Kidney glomerular epithelial cell (primary cell): ENCODE measurements around the gene LIMS1.
"Not testable (repeated sequence)": the region's sequence is repeated elsewhere in the genome, so short reads cannot be mapped to it uniquely, and the experiment has no call there.

Source experiments
- DNase-seq: peaks from one replicate; lab custom pipeline; 2025; lab: John Stamatoyannopoulos, UW

LIMS1 gene

DNA sequence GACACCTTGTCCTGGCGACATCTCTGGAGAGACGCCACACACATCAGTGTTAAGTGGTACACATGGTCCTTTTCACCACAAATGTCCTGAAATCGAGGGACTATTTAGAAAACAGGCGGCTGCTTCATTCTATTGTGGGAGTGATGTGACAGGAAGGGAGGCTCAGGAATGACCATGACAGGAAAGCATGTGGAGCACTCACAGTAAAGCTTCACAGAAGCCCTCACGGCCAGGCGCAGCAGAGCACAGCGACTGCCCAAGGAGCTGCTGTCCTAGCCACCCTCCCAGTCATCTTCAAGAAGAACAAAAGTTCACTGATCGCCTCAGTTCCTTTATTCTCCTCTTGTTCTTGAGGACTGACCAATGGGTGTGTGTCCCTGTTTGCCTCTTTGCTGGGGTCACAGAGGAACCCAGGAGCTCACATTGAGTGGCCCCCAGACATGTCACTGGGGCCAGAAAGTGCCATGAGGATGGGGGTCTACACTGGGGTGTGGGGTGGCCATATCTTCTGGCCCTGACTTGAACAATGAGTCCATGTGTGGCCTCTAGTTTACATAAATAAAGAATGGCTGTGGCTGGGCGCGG is 100.4 kb downstream of the LIMS1 start:
- DNase-seq, result no peak

DNA sequence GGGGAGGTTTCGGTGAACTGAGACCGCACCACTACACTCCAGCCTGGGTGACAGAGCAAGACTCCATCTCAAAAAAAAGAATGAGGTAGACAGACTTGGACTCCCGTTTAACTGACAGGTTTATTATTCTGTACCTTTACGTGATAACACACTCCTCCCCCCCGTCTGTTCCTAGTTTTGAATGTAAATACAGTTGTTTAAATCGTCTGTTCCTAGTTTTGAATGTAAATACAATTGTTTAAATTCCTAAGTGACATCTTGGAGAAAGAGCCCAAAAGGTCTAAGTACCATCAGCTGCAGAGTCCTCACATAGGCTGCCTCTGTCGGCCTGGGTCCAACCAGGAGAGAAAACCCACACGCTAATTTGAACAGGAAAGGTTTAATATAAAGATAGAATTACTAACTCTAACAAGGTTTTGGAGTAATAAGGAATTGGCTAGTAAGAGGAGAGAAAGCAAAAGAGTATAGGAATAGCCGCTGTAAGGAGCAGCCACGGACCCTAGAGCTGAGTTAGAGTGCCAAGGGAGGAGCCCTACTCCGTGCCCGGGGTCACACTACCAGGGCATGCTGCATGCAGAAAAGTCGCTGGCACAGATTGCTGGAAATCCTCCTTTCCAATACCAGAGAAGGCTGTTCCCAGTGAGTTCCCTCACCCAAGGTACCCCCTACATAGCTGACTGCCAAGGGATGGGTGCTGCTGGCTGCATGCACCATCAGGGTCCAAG is 101.5 kb downstream of the LIMS1 start:
- no peak for DNase-seq

DNA sequence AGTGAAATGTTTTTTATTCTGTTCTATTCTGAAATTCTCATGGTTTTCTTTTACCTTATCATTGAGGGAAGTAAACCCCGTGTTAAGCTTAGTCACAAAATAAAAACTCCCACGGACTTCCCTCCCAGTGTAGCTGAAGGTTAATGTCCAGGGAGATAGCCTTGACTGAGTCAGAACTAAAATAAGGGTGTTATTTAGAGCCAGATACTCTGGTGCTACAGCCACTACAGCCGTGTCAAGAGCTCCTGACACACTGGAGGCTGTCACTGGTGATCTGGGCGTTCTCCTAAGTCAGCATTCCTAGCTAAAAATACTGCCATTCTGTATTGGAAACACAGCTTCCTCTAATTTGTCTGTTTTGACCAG is 103.0 kb downstream of the LIMS1 start:
- peak; percentile 85 for DNase-seq

DNA sequence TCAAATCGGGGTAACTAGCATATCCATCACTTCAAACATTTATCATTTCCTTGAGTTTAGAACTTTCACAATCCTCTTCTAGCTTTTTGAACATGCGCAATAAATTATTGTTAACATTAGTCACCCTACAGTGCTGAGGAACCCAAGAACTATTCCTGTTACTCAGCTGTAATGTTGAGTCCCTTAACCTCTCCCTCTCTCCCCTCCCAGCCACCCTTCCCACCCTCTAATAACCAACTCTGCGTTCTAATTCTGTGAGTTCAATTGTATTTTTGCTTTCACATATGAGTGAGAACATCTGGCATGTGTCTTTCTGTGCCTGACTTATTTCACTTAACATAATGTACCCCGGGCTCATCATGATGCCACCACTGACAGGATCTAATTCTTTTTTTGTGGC is 106.5 kb downstream of the LIMS1 start:
- peak; percentile 43 for DNase-seq

DNA sequence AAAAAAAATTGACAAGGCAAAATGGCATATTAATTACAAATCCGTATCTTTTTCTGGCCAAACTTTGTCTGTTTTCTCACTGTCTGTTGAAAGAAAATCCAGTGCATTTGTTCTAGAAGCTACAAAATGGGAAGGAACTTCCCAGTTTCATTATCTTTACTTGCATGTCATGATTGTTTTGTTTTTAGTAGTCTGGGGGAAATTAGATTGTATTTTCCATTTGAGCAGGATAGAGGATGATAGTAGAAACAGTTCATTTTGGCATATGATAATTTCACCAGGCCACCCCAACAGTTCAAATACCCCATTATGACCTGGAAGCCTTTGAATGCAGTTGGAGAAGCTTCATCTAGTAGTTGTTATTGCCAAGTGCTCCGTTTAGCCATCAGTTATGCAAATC is 107.5 kb downstream of the LIMS1 start:
- DNase-seq, result no peak

DNA sequence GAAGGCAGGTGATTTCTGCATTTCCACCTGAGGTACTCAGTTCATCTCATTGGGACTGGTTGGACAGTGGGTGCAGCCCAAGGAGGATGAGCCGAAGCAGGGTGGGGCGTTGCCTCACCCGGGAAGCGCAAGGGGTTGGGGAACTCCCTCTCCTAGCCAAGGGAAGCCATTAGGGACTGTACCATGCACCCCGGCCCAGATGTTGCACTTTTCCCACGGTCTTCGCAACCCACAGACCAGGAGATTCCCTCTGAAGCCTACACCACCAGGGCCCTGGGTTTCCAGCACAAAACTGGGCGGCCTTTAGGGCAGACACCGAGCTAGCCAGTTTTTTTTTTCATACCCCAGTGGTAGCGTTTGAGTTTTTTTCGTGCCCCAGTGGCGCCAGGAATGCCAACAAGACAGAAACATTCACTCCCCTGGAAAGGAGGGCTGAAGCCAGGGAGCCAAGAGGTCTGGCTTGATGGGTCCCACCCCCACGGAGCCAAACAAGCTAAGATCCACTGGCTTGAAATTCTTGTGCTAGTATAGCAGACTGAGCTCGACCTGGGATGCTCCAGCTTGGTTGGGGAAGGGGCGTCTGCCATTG is 109.1 kb downstream of the LIMS1 start:
- peak; percentile 50 for DNase-seq

DNA sequence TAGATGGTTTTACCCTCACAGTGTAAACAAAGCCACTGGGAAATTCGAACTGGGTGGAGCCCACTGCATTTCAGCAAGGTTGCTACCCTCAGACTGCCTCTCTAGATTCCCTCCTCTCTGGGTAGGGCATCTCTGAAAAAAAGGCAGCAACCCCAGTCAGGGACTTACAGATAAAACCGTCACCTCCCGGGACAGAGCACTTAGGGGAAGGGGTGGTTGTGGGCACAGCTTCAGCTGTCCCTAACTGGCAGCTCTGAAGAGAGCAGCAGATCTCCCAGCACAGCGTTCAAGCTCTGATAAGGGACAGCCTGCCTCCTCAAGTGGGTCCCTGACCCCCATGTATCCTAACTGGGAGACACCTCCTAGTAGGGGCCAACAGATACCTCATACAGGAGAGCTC is 109.6 kb downstream of the LIMS1 start:
- not testable (repeated sequence) for DNase-seq

DNA sequence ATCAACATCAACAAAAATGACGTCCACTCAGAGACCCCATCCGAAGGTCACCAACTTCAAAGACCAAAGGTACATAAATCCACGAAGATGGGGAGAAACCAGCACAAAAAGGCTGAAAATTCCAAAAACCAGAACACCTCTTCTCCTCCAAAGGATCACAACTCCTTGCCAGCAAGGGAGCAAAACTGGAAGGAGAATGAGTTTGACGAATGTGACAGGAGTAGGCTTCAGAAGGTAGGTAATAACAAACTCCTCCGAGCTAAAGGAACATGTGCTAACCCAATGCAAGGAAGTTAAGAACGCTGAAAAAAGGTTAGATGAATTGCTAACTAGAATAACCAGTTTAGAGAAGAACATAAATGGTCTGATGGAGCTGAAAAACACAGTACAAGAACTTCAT is 110.2 kb downstream of the LIMS1 start:
- DNase-seq, result not testable (repeated sequence)

DNA sequence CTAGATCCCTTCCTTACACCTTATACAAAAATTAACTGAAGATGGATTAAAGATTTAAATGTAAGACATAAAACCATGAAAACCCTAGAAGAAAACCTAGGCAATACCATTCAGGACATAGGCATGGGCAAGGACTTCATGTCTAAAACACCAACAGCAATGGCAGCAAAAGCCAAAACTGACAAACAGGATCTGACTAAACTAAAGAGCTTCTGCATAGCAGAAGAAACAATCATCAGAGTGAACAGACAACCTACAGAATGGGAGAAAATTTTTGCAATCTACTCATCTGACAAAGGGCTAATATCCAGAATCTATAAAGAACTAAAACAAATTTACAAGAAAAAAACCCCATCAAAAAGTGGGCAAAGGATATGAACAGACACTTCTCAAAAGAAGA is 114.5 kb downstream of the LIMS1 start:
- DNase-seq, result not testable (repeated sequence)

DNA sequence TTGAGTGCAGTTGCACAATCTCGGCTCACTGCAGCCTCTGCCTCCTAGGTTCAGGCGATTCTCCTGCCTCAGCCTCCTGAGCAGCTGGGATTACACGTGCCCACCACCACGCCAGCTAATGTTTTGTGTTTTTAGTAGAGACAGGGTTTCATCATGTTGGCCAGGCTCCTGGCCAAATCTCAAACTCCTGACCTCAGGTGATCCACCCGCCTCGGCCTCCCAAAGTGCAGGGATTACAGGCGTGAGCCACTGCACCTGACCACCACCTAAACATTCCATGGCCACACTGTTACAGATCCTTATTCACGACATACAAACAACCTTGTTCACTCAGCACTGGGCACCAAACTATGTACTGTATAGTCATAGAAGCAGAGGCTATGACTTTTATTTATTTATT is 116.2 kb downstream of the LIMS1 start:
- DNase-seq, result not testable (repeated sequence)

DNA sequence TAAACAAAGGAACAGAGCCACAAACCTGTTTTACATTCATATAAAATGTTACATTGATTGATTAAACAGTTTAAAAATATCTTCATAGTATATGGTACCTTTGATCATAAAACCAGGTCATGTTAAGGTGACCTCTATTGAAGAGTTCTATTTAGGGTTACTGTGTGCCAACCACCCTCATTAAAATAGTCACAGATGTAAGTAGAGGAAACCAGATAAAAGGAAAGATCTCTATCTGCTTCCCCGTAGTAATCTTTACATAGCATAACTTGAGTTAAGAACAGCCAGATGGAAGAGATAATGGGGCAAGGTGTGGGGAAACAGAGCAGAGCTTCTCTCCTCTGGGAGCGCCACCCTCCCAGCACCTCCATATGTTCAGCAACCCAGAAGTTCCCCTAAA is 117.2 kb downstream of the LIMS1 start:
- not testable (repeated sequence) for DNase-seq

DNA sequence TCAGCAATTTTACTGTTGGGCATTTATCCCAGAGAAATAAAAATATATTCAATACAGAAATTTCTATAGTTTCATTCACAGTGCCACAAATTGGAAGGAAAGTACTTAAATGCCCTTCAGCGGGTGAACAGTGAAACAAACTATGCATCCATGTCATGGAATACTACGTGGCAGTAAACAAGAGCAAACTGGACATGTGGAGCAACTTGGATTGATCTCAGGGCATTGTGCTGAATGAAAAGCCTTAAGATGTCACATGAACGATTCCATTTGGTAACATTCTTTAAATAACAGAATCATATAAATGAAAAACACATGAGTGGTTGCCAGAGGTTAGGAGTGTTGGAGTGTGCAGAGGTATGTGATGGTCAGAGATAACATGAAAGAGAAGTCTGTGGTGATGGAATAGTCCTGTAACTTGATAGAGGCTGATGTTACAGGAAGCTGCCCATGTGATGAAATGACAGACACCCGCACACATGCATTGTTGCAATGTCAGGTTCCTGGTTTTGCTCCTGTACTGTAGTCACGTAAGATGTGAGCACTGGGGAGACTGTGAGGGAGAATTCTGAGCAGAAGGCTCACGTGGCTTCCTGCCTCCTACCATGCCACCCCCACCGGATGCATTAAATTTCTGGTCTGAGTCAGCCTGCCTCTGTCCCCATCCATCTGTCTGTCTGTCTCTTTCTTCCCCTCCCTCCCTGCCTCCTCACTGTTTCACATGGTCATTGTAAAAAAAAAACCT is 118.1 kb downstream of the LIMS1 start:
- peak; percentile 56 for DNase-seq

DNA sequence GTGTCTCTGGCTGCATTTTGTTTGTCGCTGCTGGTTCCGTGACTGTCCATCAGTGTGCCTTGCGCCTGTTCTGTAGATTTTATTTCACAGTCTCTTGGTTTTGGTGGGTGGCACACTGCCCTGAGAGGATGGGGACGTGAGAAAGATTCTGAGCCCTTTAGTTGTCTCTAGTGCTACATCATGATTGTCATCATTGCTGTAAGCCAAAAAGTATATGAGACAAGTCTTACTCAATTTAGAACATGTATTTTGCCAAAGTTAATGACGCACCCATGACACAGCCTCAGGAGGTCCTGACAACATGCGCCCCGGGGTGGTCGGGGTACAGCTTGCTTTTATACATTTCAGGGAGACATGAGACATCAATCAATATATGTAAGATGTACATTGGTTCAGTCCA is 119.2 kb downstream of the LIMS1 start:
- DNase-seq, result not testable (repeated sequence)

DNA sequence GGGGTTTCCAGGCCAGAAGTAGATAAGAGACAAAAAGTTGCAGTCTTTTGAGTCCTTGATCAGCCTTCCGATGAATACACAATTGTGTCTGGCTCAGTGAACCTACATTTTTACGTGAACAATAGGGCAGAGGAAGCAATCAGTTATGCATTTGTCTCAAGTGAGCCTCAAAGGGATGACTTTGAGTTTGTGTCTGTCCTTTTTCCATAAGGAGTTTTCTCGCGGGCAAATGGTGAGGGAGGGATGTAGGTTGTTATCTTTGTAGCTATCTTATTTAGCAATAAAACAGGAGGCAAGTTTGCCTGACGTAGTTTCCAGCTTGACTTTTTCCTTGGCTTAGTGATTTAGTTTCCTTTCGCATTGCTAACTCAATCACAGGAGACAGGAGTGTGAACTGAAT is 119.6 kb downstream of the LIMS1 start:
- DNase-seq, result not testable (repeated sequence)

DNA sequence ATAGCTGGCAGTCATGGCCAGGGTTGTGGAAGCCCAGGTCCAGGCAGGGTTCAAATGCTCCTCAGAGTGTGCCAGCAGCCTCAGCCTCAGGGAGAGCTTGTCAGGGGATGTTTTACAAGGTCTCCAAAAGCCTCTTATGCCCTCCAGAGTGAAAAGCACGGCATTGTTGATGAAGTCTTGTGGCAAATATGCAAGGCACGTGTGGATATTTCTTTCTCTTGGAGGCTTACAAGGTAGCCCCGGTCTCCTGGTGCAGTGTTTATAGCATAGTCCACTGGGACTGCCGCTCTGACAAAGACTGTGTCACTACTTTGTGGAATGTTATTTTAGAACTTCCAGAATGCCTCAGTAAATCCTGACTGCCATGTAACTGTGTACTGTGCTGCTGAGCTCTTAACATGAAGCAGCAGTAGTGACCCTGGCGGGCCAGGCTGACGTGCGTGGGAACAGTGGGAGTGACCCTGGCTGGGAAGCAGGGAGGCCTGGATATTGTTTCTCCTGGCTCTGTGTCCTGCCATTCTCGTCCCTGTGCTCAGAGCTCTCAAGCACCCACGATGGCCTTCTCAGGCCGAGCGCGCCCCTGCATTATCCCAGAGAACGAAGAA is 120.4 kb downstream of the LIMS1 start:
- DNase-seq, result not testable (repeated sequence)

DNA sequence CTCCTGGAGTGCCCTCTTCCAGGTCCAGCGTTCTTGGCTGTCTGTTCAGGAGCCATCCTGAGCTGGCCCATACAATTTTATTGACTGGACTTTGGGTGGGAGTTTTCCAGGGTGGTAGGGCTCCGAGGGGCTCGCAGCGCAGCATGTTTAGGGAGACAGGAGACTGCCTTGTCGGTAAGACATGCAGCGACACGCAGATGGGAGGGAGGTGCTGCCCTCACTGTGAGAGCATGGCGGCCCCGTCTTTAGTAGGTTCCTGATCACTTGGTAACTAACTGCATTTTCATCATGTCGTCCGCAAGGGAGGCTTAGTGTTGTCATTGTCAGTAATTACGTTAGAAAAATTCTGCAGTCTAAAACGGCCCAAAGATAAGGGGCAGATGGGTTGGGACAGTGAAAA is 121.0 kb downstream of the LIMS1 start:
- DNase-seq, result not testable (repeated sequence)

DNA sequence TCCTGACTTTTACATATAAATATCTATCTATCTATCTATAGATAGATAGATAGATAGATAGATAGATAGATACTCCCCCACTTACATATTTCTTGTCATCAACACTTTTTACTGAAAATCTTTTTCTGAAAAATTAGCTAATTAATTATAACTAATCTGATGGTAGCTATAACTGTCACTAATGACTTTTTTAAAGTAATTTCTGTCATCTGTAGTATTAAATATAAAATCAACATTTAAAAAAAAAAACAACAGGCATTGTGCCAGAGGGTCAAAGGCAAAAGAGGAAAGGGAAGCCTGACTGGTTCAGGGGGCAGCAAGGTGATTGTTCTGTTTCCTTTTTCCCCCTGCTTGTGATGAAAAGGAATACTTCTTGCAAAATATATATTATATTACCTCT is 122.0 kb downstream of the LIMS1 start:
- not testable (repeated sequence) for DNase-seq

DNA sequence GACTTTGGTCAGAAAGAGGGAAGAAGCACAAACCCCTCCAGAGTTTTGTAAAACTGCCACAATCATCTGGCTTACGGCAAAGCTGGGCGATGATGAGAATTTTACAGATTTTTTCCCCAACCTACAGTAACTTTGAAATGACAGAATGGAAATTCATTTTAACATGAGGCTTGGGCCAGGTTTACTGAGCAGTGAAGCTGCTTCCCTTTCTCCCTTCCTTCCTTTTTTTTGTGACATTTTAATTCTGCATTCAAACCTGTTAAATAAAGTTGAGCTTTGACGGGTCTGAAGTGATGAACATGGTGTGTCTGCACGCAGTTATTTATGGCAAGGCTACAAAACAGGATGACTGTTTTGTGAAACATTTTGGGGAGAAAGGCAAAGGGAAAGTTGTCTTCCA is 123.2 kb downstream of the LIMS1 start:
- DNase-seq, result not testable (repeated sequence)

DNA sequence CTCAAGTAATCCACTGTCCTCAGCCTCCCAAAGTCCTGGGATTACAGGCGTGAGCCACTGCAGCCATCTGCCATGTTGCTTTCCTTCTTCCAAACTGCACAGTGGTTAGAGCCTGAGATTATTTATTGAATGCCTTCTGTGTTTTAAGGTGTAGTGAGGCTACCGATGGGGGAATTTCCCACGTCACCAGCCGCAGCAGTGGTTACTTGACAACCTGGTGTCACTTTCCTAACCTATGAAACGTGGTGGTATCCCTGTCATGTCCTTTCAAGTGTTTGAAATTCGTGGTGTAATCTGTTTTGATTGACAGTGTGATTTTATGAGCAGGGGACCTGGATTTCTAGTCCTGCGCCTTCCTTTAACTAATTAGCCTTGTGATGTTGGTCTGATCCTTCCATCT is 124.3 kb downstream of the LIMS1 start:
- DNase-seq, result not testable (repeated sequence)

DNA sequence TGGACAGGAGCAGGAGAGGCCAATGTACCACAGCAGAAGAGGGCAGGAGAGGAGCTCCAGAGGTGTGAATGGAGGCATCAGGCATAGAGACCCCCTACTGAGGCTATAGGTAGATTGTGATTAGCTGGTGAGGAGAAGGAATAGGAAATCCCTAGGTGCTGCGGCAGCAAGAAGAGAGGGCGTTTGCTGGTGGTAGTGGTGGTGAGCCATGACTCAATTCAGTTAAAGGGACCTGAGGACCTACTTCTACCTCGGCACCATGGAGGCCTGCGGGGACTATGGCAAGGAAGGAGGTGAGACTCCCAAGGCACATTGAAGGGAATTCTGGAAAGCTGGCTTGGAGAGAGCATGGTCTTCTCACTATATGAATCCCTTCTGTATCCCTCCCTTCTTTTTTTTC is 127.2 kb downstream of the LIMS1 start:
- DNase-seq, result not testable (repeated sequence)

DNA sequence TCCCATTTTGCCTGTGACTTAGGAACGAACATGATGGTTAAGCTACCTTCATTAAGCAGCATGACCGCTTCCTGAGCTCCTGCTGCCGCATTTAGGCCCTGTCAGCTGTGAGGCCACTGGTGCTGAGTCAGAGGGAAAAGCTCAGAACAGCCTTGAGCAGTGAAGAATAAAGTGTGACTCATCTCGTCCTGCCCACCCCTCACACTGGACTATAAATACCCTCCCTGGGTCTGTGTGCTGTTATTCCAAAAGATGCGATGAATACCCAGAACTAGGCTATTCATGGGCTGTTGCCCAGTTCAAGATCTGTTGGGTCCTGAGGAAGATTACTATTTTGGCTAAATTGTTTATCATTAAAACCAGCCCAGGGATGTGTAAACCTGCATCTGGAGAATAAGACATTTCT is 127.9 kb downstream of the LIMS1 start:
- DNase-seq, result peak; percentile 58

DNA sequence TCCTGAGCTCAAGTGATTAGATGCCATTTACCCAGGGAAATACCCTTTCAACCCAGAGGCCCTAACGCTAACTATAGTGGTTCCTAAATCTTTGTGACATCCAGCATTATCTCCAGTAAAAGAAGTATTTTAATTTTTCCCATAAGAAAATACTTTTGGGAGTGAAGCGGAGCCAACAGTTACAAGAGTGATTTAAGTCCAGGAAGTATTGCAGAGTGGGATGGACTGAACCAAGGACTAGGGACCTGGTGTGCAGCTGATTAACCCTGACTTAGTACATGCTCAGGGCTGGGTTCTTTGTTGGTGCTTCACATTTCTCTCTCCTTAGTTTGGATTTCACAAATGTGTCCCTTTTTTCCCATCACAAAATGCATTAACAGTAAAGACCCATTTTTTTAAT is 129.1 kb downstream of the LIMS1 start:
- DNase-seq, result not testable (repeated sequence)
